WTC11 (cell line): ENCODE measurements around the gene MYL7. TPM values are rescaled to one million over a fixed set of nuclear protein-coding genes. Genes with fewer than 3 reads are reported as not detected.

ENCODE experiments used
- ATAC-seq: fragments of 200-7000 bp; cut with Tn5 transposase; 2 replicates; pipeline ENCODE4 v1.10.0; 2021; ENCODE audit warnings: mild to moderate bottlenecking, moderate library complexity
- CTCF ChIA-PET: fragments of 300-600 bp; sonication (Branson Sonifier 250); formaldehyde crosslinking; loops from one replicate; lab custom pipeline; 2021; ENCODE audit warnings: antibody characterized with exemption; lab: Charles Lee
- POLR2A ChIA-PET: fragments of 350-600 bp; sonication (Branson Sonifier 250); formaldehyde crosslinking; loops from one replicate; lab custom pipeline; 2021; ENCODE audit warnings: antibody characterized with exemption; lab: Charles Lee
- DNase-seq: peaks from one replicate; pipeline ENCODE4 v3.0.0; 2021; ENCODE audit warnings: low spot score
- H3K27ac Mint-ChIP-seq: 2 replicates; pipeline ENCODE4 v1.8.0; 2021; ENCODE audit warnings: mixed read lengths
- H3K27me3 Mint-ChIP-seq: 2 replicates; pipeline ENCODE4 v1.8.0; 2021; ENCODE audit warnings: low read depth, mild to moderate bottlenecking, moderate library complexity, mixed read lengths
- H3K36me3 Mint-ChIP-seq: 2 replicates; pipeline ENCODE4 v1.8.0; 2021; ENCODE audit warnings: mixed read lengths
- H3K4me1 Mint-ChIP-seq: 2 replicates; pipeline ENCODE4 v1.8.0; 2022; ENCODE audit warnings: mixed read lengths
- H3K4me3 Mint-ChIP-seq: 2 replicates; pipeline ENCODE4 v1.8.0; 2021; ENCODE audit warnings: mild to moderate bottlenecking, moderate library complexity, mixed read lengths
- H3K9me3 Mint-ChIP-seq: 2 replicates; pipeline ENCODE4 v1.8.0; 2021; ENCODE audit warnings: mixed read lengths
- CBFB ChIP-seq: sonication (generic); formaldehyde crosslinking; IDR thresholded peaks from 2 replicates; pipeline ENCODE4 v1.8.1; 2022; ENCODE audit warnings: mild to moderate bottlenecking, low read depth, missing genetic modification reagents
- CREB1 ChIP-seq: sonication (generic); formaldehyde crosslinking; IDR thresholded peaks from 2 replicates; pipeline ENCODE4 v1.8.0; 2023; ENCODE audit warnings: mild to moderate bottlenecking, missing genetic modification reagents
- ELF4 ChIP-seq: sonication (generic); formaldehyde crosslinking; IDR thresholded peaks from 2 replicates; pipeline ENCODE4 v1.8.1; 2022; ENCODE audit warnings: low read depth, mild to moderate bottlenecking, moderate library complexity, missing genetic modification reagents
- FOXK1 ChIP-seq: sonication (generic); formaldehyde crosslinking; IDR thresholded peaks from 2 replicates; pipeline ENCODE4 v1.8.0; 2022; ENCODE audit warnings: mild to moderate bottlenecking, moderate library complexity, missing genetic modification reagents
- FOXP4 ChIP-seq: sonication (generic); formaldehyde crosslinking; IDR thresholded peaks from 2 replicates; pipeline ENCODE4 v1.8.0; 2022; ENCODE audit warnings: mild to moderate bottlenecking, missing genetic modification reagents
- GABPB1 ChIP-seq: sonication (generic); formaldehyde crosslinking; IDR thresholded peaks from 2 replicates; pipeline ENCODE4 v1.8.1; 2023; ENCODE audit warnings: mild to moderate bottlenecking, missing genetic modification reagents
- PREB ChIP-seq: sonication (generic); formaldehyde crosslinking; IDR thresholded peaks from 2 replicates; pipeline ENCODE4 v1.8.1; 2022; ENCODE audit warnings: mild to moderate bottlenecking, missing genetic modification reagents, moderate library complexity, borderline replicate concordance
- TCF7 ChIP-seq: sonication (generic); formaldehyde crosslinking; IDR thresholded peaks from 2 replicates; pipeline ENCODE4 v1.8.0; 2022; ENCODE audit warnings: mild to moderate bottlenecking, low read depth, missing genetic modification reagents, moderate library complexity
- ZBTB21 ChIP-seq: sonication (generic); formaldehyde crosslinking; IDR thresholded peaks from 2 replicates; pipeline ENCODE4 v1.8.1; 2023; ENCODE audit warnings: mild to moderate bottlenecking, missing genetic modification reagents, borderline replicate concordance
- ZNF423 ChIP-seq: fragments of 250-450 bp; sonication (Bioruptor Pico); IDR thresholded peaks from 2 replicates; pipeline ENCODE4 v2.1.2; 2022; ENCODE audit warnings: mild to moderate bottlenecking, moderate library complexity
- total RNA-seq: library from RNA; stranded (reverse); gene quantifications from 3 replicates; pipeline ENCODE4 v1.2.3, GENCODE V29; 2021
- TF ChIP-seq, protein P1 (sequence below): sonication (generic); formaldehyde crosslinking; IDR thresholded peaks from 2 replicates; pipeline ENCODE4 v1.8.0; 2022; ENCODE audit warnings: mild to moderate bottlenecking, missing genetic modification reagents
- TF ChIP-seq, protein P2 (sequence below): fragments of 250-450 bp; sonication (Bioruptor Pico); IDR thresholded peaks from 2 replicates; pipeline ENCODE4 v1.8.0; 2021; ENCODE audit warnings: mild to moderate bottlenecking
- TF ChIP-seq, protein P3 (sequence below): fragments of 250-450 bp; sonication (Bioruptor Pico); IDR thresholded peaks from 2 replicates; pipeline ENCODE4 v1.9.0; 2021; ENCODE audit warnings: moderate library complexity, mild to moderate bottlenecking, inconsistent platforms, borderline replicate concordance
- TF ChIP-seq, protein P4 (sequence below): fragments of 250-450 bp; sonication (Bioruptor Pico); IDR thresholded peaks from 2 replicates; pipeline ENCODE4 v1.9.0; 2021; ENCODE audit warnings: mild to moderate bottlenecking

The MYL7 gene
- total RNA-seq, 1 experiment from 2014 or later, result 0.90 TPM

- Mint-ChIP-seq H3K9me3 (0 out of 2 replicates have a peak, but pooled peaks cover 6% of the 10 kb centered on the region), H3K27ac (no peak overlapping the region), H3K36me3 (no peaks in the 10 kb centered on the region), H3K4me3 (no peak overlapping the region), H3K4me1 (peaks cover 18% of the 10 kb centered on the region), H3K27me3 (peaks cover 41% of the 10 kb centered on the region)
- no peak for TF ChIP-seq TCF7 (CRISPR knock-in tag)
- CTCF ChIA-PET, result interaction anchor here (0.8 to 2.7 kb wide), 9 partner anchors 8 to 108 kb away, joined by 3 to 24 read pairs (median 5); partner anchors contain the start of gene POLD2
- DNase-seq (no peak), ATAC-seq (no peak)
- POLR2A ChIA-PET, result no interaction called here
Observed at GRCh38 chr7:44132039-44132438, 9.1 kb downstream of the MYL7 start.

- Mint-ChIP-seq H3K9me3 (peaks cover 10% of the 10 kb centered on the region; the same call in 1 of the 2 replicates), H3K4me3 (no peak overlapping the region), H3K27me3 (peaks cover 46% of the 10 kb centered on the region), H3K36me3 (no peaks in the 10 kb centered on the region), H3K27ac (no peak overlapping the region), H3K4me1 (peaks cover 18% of the 10 kb centered on the region)
- CTCF ChIA-PET, result interaction anchor here (0.7 to 2.7 kb wide), 21 partner anchors 8 to 189 kb away, joined by 3 to 24 read pairs (median 4); partner anchors contain the start of genes AEBP1 and POLD2
- POLR2A ChIA-PET, result no interaction called here
- ATAC-seq (peak; percentile 95), DNase-seq (peak; percentile 58)
- TF ChIP-seq CREB1 (CRISPR knock-in tag) (no peak), GABPB1 (0 out of 2 replicates have a peak, but pooled peaks have one; percentile 11)
- TF ChIP-seq, protein P1, sequence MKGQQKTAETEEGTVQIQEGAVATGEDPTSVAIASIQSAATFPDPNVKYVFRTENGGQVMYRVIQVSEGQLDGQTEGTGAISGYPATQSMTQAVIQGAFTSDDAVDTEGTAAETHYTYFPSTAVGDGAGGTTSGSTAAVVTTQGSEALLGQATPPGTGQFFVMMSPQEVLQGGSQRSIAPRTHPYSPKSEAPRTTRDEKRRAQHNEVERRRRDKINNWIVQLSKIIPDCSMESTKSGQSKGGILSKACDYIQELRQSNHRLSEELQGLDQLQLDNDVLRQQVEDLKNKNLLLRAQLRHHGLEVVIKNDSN (CRISPR knock-in tag), result 0 out of 2 replicates have a peak, but pooled peaks have one; percentile 29
- TF ChIP-seq, all 79 proteins: peak for 2
Observed at GRCh38 chr7:44131173-44132029, 9.7 kb downstream of the MYL7 start.

DNA sequence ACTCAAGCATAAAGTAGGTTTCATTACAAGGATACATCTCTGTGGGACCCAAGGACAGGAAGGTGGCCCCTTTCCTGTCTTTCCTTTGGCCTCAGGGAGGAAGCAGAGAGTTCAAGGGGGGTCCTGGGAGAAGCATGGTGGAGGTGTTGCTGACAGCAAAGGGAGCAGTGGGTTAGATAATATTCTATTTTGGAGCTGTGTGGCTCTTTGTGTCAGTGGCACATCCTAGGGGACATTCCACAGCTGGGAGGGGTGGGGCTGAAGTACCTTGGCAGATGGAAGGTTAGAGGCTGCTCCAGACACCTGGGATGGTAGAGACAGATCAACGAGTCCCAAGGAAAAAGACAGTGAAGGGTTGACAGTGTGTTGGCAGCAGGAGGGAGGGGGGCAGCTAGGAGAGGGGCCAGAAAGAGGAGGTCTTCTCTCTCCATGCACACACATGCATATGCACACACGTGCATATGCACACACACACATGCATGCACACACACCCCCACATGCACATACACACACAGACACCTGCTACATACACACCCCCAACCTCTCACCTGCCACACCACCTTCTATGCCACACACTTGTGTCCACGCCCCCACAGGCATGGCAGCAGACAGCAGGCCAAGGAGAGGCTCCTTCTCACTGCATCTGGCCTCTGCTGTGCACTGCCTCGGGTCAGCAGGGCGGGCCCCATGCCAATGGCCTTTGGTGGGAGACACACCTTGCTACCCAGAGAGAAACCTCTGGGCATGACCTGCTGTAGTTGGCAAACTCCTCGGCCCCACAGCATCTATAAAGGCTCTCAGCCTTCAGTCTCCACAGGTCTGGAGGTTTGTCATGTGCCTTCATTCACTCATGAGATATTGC lies 12.2 kb downstream of the MYL7 start:
- Mint-ChIP-seq H3K9me3 (peaks cover 10% of the 10 kb centered on the region; the same call in 1 of the 2 replicates), H3K36me3 (no peaks in the 10 kb centered on the region), H3K27ac (no peak overlapping the region), H3K4me1 (peaks cover 18% of the 10 kb centered on the region), H3K4me3 (no peak overlapping the region), H3K27me3 (peaks cover 57% of the 10 kb centered on the region)
- POLR2A ChIA-PET, result no interaction called here
- ATAC-seq (no peak), DNase-seq (no peak)
- CTCF ChIA-PET, result no interaction called here
- TF ChIP-seq ELF4 (no peak), PREB (CRISPR knock-in tag) (no peak), ZNF423 (no peak)
- TF ChIP-seq, protein P2, sequence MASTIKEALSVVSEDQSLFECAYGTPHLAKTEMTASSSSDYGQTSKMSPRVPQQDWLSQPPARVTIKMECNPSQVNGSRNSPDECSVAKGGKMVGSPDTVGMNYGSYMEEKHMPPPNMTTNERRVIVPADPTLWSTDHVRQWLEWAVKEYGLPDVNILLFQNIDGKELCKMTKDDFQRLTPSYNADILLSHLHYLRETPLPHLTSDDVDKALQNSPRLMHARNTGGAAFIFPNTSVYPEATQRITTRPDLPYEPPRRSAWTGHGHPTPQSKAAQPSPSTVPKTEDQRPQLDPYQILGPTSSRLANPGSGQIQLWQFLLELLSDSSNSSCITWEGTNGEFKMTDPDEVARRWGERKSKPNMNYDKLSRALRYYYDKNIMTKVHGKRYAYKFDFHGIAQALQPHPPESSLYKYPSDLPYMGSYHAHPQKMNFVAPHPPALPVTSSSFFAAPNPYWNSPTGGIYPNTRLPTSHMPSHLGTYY (CRISPR knock-in tag), result no peak

GRCh38 chr7:44127161-44127560 lies 14.0 kb downstream of the MYL7 start:
- ChIA-PET POLR2A (no interaction called here), CTCF (interaction anchor here (1.1 kb wide), 2 partner anchors 87 to 91 kb away, joined by 4 read pairs; no protein-coding TSS in a partner anchor)
- H3K4me1 Mint-ChIP-seq, result peaks cover 16% of the 10 kb centered on the region
- H3K27me3 Mint-ChIP-seq, result peaks cover 53% of the 10 kb centered on the region
- no peak overlapping the region for H3K27ac Mint-ChIP-seq
- H3K36me3 Mint-ChIP-seq, result no peaks in the 10 kb centered on the region
- no peak overlapping the region for H3K4me3 Mint-ChIP-seq
- DNase-seq (no peak), ATAC-seq (no peak)
- peaks cover 10% of the 10 kb centered on the region; the same call in 1 of the 2 replicates for H3K9me3 Mint-ChIP-seq
- no peak for TF ChIP-seq ZBTB21
- no peak for TF ChIP-seq FOXP4
- no peak for TF ChIP-seq CBFB
- TF ChIP-seq PREB (CRISPR knock-in tag), result no peak
- TF ChIP-seq FOXK1 (CRISPR knock-in tag), result no peak
- TF ChIP-seq, protein P3, sequence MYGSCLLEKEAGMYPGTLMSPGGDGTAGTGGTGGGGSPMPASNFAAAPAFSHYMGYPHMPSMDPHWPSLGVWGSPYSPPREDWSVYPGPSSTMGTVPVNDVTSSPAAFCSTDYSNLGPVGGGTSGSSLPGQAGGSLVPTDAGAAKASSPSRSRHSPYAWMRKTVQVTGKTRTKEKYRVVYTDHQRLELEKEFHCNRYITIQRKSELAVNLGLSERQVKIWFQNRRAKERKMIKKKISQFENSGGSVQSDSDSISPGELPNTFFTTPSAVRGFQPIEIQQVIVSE, result no peak
- TF ChIP-seq, protein P4, sequence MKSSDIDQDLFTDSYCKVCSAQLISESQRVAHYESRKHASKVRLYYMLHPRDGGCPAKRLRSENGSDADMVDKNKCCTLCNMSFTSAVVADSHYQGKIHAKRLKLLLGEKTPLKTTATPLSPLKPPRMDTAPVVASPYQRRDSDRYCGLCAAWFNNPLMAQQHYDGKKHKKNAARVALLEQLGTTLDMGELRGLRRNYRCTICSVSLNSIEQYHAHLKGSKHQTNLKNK, result no peak
